Measurements from ENCODE around the gene MYMK. TPM values are rescaled to one million over a fixed set of nuclear protein-coding genes. Genes with fewer than 3 reads are reported as not detected.
A peak's percentile ranks its signal among the peaks of the same experiment; 100 is the strongest.

Gene MYMK
- total RNA-seq, 3 donors from 2014 or later (not counting 1 experiment from before 2014, with no cell fraction given): not detected

- Mint-ChIP-seq H3K27me3 (ENCODE audit: low read depth in 2 of 2) (peaks cover 0 to 14% of the 10 kb centered on the region in 2 donors), H3K27ac (peak overlapping the region; percentile 79 to 87), H3K4me3 (peak overlapping the region; percentile 45), H3K4me1 (peaks cover 6 to 16% of the 10 kb centered on the region in 2 donors), H3K36me3 (no peaks in the 10 kb centered on the region), H3K9me3 (no peaks in the 10 kb centered on the region)
- TF ChIP-seq, protein P1, sequence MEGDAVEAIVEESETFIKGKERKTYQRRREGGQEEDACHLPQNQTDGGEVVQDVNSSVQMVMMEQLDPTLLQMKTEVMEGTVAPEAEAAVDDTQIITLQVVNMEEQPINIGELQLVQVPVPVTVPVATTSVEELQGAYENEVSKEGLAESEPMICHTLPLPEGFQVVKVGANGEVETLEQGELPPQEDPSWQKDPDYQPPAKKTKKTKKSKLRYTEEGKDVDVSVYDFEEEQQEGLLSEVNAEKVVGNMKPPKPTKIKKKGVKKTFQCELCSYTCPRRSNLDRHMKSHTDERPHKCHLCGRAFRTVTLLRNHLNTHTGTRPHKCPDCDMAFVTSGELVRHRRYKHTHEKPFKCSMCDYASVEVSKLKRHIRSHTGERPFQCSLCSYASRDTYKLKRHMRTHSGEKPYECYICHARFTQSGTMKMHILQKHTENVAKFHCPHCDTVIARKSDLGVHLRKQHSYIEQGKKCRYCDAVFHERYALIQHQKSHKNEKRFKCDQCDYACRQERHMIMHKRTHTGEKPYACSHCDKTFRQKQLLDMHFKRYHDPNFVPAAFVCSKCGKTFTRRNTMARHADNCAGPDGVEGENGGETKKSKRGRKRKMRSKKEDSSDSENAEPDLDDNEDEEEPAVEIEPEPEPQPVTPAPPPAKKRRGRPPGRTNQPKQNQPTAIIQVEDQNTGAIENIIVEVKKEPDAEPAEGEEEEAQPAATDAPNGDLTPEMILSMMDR (IDR thresholded peaks at IDR 0.05): no peak
- H3K4me3 ChIP-seq (ENCODE audit: low read length): no peak overlapping the region
- H3K27me3 ChIP-seq (ENCODE audit: control insufficient read depth, insufficient read depth, low read length): peaks cover 9% of the 10 kb centered on the region
- WGBS (ENCODE audit: insufficient coverage): 44% methylated on average over 14 of the region's 14 CpGs
- no peak overlapping the region for H3K27ac ChIP-seq (ENCODE audit: low read length)
- no peaks in the 10 kb centered on the region for H3K9me3 ChIP-seq (ENCODE audit: control insufficient read depth, insufficient read depth, low read length)
- no peaks in the 10 kb centered on the region for H3K36me3 ChIP-seq (ENCODE audit: control insufficient read depth, insufficient read depth, low read length)
- H3K4me1 ChIP-seq (ENCODE audit: control insufficient read depth, insufficient read depth, low read length): peaks cover 23% of the 10 kb centered on the region
- intact Hi-C loops (cut with micrococcal nuclease): no loop called here
- ATAC-seq: no peak
- no peak for DNase-seq
Measured at GRCh38 chr9:133563291-133563796, 38.6 kb upstream of the MYMK start.

DNA sequence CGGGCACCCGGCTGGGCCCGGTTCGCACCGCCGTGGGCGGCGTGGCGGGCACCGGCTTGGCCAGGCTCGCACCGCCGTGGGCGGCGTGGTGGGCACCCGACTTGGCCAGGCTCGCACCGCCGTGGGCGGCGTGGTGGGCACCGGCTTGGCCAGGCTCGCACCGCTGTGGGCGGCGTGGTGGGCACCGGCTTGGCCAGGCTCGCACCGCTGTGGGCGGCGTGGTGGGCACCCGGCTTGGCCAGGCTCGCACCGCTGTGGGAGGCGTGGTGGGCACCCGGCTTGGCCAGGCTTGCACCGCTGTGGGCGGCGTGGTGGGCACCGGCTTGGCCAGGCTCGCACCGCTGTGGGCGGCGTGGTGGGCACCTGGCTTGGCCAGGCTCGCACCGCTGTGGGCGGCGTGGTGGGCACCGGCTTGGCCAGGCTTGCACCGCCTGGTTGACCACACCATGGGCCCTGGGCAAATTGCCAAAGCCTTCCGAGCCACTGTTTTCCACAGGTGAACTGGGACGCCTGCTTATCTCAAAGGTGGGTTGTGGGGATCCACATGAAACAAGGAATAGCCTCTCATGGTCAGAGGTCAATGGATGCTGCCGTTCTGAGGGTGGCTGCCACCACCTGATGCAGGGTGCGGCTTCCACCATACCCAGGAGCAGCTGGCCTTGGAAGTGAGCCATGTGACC is 38.0 kb upstream of the MYMK start:
- H3K9me3 ChIP-seq (ENCODE audit: control insufficient read depth, insufficient read depth, low read length): no peaks in the 10 kb centered on the region
- 87% methylated on average over 54 of the region's 54 CpGs for WGBS (ENCODE audit: insufficient coverage)
- H3K9me3 Mint-ChIP-seq: no peaks in the 10 kb centered on the region
- no peak overlapping the region for H3K4me3 ChIP-seq (ENCODE audit: low read length)
- H3K27me3 ChIP-seq (ENCODE audit: control insufficient read depth, insufficient read depth, low read length): peaks cover 9% of the 10 kb centered on the region
- ATAC-seq (no peak), DNase-seq (no peak)
- peak overlapping the region; percentile 79 to 87 for H3K27ac Mint-ChIP-seq
- peaks cover 12 to 22% of the 10 kb centered on the region in 2 donors for H3K4me1 Mint-ChIP-seq
- peaks cover 0 to 18% of the 10 kb centered on the region in 2 donors for H3K27me3 Mint-ChIP-seq (ENCODE audit: low read depth in 2 of 2)
- H3K4me1 ChIP-seq (ENCODE audit: control insufficient read depth, insufficient read depth, low read length): peaks cover 29% of the 10 kb centered on the region
- no peak overlapping the region for H3K4me3 Mint-ChIP-seq
- no peaks in the 10 kb centered on the region for H3K36me3 Mint-ChIP-seq
- no peaks in the 10 kb centered on the region for H3K36me3 ChIP-seq (ENCODE audit: control insufficient read depth, insufficient read depth, low read length)
- TF ChIP-seq, protein P1 (IDR thresholded peaks at IDR 0.05): no peak
- intact Hi-C loops (cut with micrococcal nuclease): no loop called here
- H3K27ac ChIP-seq (ENCODE audit: low read length): no peak overlapping the region

GRCh38 chr9:133561976-133562554 is 37.3 kb upstream of the MYMK start:
- no peak for ATAC-seq
- Histone ChIP-seq H3K36me3 (ENCODE audit: control insufficient read depth, insufficient read depth, low read length) (no peaks in the 10 kb centered on the region), H3K27me3 (ENCODE audit: control insufficient read depth, insufficient read depth, low read length) (peaks cover 10% of the 10 kb centered on the region), H3K9me3 (ENCODE audit: control insufficient read depth, insufficient read depth, low read length) (no peaks in the 10 kb centered on the region), H3K4me1 (ENCODE audit: control insufficient read depth, insufficient read depth, low read length) (peaks cover 36% of the 10 kb centered on the region), H3K4me3 (ENCODE audit: low read length) (no peak overlapping the region), H3K27ac (ENCODE audit: low read length) (no peak overlapping the region)
- Mint-ChIP-seq H3K9me3 (no peaks in the 10 kb centered on the region), H3K4me3 (no peak overlapping the region), H3K27ac (peak overlapping the region in 1 of 2 donors; percentile 45), H3K4me1 (peaks cover 16 to 26% of the 10 kb centered on the region in 2 donors), H3K27me3 (ENCODE audit: low read depth in 2 of 2) (peaks cover 0 to 16% of the 10 kb centered on the region in 2 donors), H3K36me3 (no peaks in the 10 kb centered on the region)
- no peak for DNase-seq
- 91% methylated on average over 32 of the region's 32 CpGs for WGBS (ENCODE audit: insufficient coverage)
- TF ChIP-seq, protein P1 (IDR thresholded peaks at IDR 0.05): no peak
- intact Hi-C loops (cut with micrococcal nuclease): no loop called here
